Psoas muscle (tissue), 8 donors: ENCODE results near the gene CHAD. TPM values are rescaled to one million over a fixed set of nuclear protein-coding genes. Genes with fewer than 3 reads are reported as not detected.
"Not testable (repeated sequence)": the region's sequence is repeated elsewhere in the genome, so short reads cannot be mapped to it uniquely, and the experiment has no call there.

Experiments used
- ATAC-seq, 4 donors: fragments of 200-7000 bp; cut with Tn5 transposase; one replicate each; pipeline ENCODE4 v1.9.1; 2020; ENCODE audit warnings: moderate library complexity in 3 of 4, mild to moderate bottlenecking in 2 of 4
- DNase-seq, 2 donors: peaks; one replicate each; pipeline ENCODE4 v3.0.0-alpha.2; 2020
- H3K27ac ChIP-seq: fragments of 200-600 bp; one replicate; pipeline ENCODE4 v1.8.0; 2022
- H3K27me3 ChIP-seq, 3 donors: fragments of 200-600 bp in 1 of 3; one replicate each; pipeline versions ENCODE4 v1.6.1 to v1.8.0; 2013 to 2022; ENCODE audit warnings: low read length in 2 of 3, mild to moderate bottlenecking in 2 of 3, moderate library complexity in 1 of 3; ENCODE audit not compliant: insufficient read depth in 3 of 3
- H3K36me3 ChIP-seq, 2 donors: fragments of 200-600 bp in 1 of 2; one replicate each; pipeline versions ENCODE4 v1.6.1 to v1.8.0; 2013 to 2022; ENCODE audit warnings: low read depth in 1 of 2, mild to moderate bottlenecking in 1 of 2, moderate library complexity in 1 of 2; ENCODE audit not compliant: insufficient read depth in 1 of 2
- H3K4me1 ChIP-seq: fragments of 200-600 bp; one replicate; pipeline ENCODE4 v1.8.0; 2022
- H3K4me3 ChIP-seq: fragments of 200-600 bp; one replicate; pipeline ENCODE4 v1.8.0; 2022; ENCODE audit warnings: mild to moderate bottlenecking
- H3K9me3 ChIP-seq: fragments of 200-600 bp; one replicate; pipeline ENCODE4 v1.8.0; 2022
- WGBS, 3 donors: extraction: QIAGEN DNeasy Blood & Tissue Kit; methylation state at CpG; one replicate each; pipeline versions ENCODE4 v1.1.6 to v1.1.7; 2013; 5-methylcytosine and 5-hydroxymethylcytosine counted together
- intact Hi-C, 2 donors: fragments of 100-400 bp; cut with DNase I; formaldehyde crosslinking; loops; one replicate each; pipeline versions ENCODE4 v1.11.0 to v1.14.2; 2022
- polyA plus RNA-seq, 3 donors: library from polyadenylated mRNA; stranded (reverse); fragments of 200-250 nt; gene quantifications; one replicate each; pipeline ENCODE4 v1.2.3, GENCODE V29; 2013
- total RNA-seq, 4 donors: library from RNA; stranded (reverse); fragmentation: NEBNext Ultra II Directional in 2 of 4; extraction: Animal tissue kit (Norgen Biotek cat#: 25700) in 2 of 4; gene quantifications; one replicate each; pipeline versions ENCODE4 v1.2.1 to v1.2.4, GENCODE V29; 2021 to 2023
- TF ChIP-seq, protein P1 (sequence below): fragments of 200-600 bp; IDR thresholded peaks from one replicate; pipeline ENCODE4 v1.8.0; 2022; ENCODE audit warnings: antibody characterized with exemption
- donor health status: healthy with polysubstance abuse.
- donor health status: DM: no; HTN: no; CAD: no; lungs with moderate emphysema.
- donor health status: Bipolar disorder and iron deficiency.
- donor health status: healthy.
- donor health status: DM: yes; HTN: yes; CAD: no.
- donor health status: DM: no; HTN: no; CAD: no.
- donor health status: DM: no; HTN: no; CAD: no.
- donor health status: DM: yes; HTN: yes; CAD: no.

The CHAD gene
- total and polyA plus RNA-seq, 7 donors: 0.09 to 0.76 (median 0.42) TPM; not detected in 2

DNA sequence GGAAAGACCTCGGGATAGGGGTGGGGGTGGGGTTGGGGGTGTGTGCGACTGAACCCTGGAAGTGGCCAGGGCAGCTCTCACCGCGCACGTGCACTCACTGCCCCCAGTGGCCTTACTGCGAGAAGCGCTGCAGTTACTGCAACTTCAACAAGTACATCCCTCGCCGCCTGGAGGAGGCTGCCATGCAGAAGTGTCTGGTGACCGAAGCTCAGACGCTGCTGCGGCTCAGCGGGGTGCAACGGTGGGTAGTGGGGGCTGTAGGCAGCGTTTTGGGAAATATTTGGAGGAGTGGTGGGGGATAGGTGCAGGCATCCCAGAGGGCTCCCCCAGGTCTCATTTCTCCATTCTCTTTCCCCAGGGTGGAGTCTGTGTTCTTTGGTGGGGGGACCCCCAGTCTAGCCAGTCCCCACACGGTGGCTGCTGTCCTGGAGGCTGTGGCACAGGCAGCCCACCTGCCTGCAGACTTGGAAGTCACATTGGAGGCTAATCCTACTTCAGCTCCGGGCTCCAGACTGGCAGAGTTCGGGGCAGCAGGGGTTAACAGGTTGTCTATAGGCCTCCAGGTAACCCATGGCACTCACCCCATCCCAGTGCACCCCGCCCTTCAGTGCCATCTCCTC is 11.0 kb upstream of the CHAD start:
- Histone ChIP-seq H3K9me3 (no peaks in the 10 kb centered on the region), H3K27ac (peak overlapping the region; percentile 96), H3K27me3 (no peaks in the 10 kb centered on the region), H3K4me1 (peaks cover 37% of the 10 kb centered on the region), H3K36me3 (peaks cover 0 to 44% of the 10 kb centered on the region in 2 donors), H3K4me3 (peak overlapping the region; percentile 93)
- TF ChIP-seq, protein P1, sequence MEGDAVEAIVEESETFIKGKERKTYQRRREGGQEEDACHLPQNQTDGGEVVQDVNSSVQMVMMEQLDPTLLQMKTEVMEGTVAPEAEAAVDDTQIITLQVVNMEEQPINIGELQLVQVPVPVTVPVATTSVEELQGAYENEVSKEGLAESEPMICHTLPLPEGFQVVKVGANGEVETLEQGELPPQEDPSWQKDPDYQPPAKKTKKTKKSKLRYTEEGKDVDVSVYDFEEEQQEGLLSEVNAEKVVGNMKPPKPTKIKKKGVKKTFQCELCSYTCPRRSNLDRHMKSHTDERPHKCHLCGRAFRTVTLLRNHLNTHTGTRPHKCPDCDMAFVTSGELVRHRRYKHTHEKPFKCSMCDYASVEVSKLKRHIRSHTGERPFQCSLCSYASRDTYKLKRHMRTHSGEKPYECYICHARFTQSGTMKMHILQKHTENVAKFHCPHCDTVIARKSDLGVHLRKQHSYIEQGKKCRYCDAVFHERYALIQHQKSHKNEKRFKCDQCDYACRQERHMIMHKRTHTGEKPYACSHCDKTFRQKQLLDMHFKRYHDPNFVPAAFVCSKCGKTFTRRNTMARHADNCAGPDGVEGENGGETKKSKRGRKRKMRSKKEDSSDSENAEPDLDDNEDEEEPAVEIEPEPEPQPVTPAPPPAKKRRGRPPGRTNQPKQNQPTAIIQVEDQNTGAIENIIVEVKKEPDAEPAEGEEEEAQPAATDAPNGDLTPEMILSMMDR: peak; percentile 54
- WGBS, 3 donors: 14 to 16% (median 15%) methylated on average over 19 of the region's 19 CpGs
- intact Hi-C loops: loop anchor here (2.0 to 10.0 kb wide), 5 partner anchors 63 to 355 kb away; partner anchors contain the start of genes WFIKKN2 (in 2 of the 2), ANKRD40 (in 1 of the 2) and SPATA20 (in 1 of the 2)
- DNase-seq (peak; percentile 82 to 89), ATAC-seq (peak; percentile 53 to 75 (median 61))

DNA sequence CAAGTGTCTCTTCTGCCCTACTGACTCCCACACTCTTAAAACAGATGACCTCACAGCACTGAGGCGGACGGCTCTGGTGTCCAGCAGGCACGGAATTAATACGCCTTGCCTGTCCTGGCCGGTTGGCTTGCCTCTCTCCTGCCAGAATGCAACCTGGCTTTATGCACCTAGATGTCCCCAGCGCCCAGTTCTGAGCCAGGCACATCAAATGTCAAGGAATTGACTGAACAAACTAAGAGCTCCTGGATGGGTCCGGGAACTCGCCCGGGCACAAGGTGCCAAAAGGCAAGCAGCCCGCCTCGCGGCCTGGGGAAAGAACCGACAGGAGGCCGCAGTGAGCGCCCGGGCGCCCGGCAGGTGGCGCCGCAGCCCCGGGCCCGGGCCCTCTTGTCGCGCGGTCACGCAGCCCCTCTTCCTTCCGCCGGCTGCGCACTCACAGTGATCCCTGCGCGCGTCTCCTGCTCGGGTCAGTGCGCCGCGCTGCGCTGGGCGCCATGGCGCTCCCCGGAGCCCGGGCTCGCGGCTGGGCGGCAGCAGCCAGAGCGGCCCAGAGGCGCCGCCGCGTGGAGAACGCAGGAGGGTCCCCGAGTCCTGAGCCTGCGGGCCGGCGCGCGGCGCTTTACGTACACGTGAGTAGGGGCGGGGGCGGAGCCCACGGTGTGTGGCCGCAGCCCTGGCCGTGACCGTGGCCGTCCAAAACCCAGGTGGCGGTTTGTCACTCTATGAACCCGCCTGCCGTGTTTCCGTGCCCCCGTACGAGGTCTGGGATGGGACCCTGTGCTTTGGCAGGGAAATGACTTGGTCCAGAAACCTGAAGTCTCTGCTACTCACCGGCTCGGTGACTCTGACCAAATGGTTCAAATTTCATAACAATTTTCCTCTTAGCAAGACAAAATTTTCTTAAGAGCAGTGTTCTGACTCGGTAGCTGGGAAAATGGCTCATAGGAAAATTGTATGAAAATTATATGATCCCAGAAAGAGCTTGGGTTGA is 10.0 kb upstream of the CHAD start, which contains the start of gene RSAD1:
TSS of gene RSAD1 (plus strand) at position 470 of the 991 bp plus-strand sequence. CDS start at position 495, 25 bp downstream.
- Histone ChIP-seq H3K27me3 (no peaks in the 10 kb centered on the region), H3K36me3 (peaks cover 0 to 35% of the 10 kb centered on the region in 2 donors), H3K4me1 (peaks cover 37% of the 10 kb centered on the region), H3K9me3 (no peaks in the 10 kb centered on the region), H3K4me3 (peak within 1 kb of the TSS; percentile 93), H3K27ac (peak within 1 kb of the TSS; percentile 96)
- DNase-seq (peak; percentile 90 to 94), ATAC-seq (peak; percentile 82 to 87 (median 84))
- TF ChIP-seq, protein P1: peak; percentile 86
- intact Hi-C loops: no loop called here
- WGBS, 3 donors: 1% methylated on average over 62 to 75 of the region's 75 CpGs

DNA sequence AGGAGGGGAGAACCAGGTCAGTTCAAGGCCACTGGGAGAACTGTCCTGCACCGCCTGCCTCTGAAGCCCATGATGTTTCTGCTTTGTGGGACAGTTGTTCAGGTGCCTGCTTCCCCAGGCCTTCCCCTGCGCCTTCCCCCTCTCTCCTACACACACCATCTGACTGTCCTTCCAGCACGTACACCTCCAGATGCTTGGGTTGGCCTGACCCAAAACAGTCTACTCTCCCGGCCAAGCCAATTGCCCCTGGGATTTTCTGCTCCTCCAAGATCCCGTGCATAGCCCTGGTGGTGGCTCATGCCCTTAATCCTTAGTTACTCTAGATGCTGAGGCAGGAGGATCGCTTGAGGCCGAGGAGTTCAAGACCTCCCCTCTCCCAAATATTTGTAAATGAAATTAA is 9.3 kb upstream of the CHAD start:
- Histone ChIP-seq H3K4me3 (peak overlapping the region; percentile 93), H3K36me3 (peaks cover 0 to 29% of the 10 kb centered on the region in 2 donors), H3K27ac (peak overlapping the region; percentile 96), H3K4me1 (peaks cover 34% of the 10 kb centered on the region), H3K9me3 (no peaks in the 10 kb centered on the region), H3K27me3 (no peaks in the 10 kb centered on the region)
- 49 to 64% (median 53%) methylated on average over 7 of the region's 7 CpGs for WGBS, 3 donors
- intact Hi-C loops: no loop called here
- DNase-seq (no peak), ATAC-seq (peak in 2 of 4 donors; percentile 0)
- TF ChIP-seq, protein P1: no peak

DNA sequence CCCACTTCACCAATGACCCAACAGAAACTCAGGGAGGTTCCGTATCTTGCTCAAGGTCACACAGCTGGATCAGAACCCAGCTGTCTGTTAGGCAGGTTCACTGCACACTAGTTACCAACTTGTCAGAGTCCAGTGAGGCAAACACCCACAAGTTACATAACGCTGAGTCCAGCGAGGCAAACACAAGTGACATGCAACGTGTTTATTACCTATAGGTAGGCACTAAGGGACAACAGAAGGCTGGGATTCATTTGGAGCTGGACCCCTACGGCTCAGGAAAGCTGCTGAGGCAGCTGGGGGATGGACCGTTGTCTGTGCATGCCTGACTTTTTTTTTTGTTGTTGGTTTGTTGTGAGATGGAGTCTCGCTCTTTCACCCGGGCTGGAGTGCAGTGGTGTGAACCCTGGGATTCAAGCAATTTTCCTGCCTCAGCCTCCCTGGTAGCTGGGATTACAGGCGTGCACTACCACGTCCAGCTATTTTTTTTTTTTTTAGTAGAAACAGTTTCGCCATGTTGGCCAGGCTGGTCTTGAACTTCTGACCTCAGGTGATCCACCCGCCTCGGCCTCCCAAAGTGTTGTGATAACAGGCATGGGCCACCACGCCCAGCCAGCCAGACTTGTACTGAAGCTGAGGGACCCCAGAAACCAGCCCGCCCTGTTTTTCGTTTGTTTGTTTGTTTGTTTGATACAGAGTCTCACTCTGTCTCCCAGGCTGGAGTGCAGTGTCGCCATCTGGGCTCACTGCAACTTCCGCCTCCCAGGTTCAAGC is 8.1 kb upstream of the CHAD start:
- no peak overlapping the region for H3K27ac ChIP-seq
- intact Hi-C loops: no loop called here
- DNase-seq (no peak), ATAC-seq (no peak)
- peaks cover 0 to 22% of the 10 kb centered on the region in 2 donors for H3K36me3 ChIP-seq
- H3K9me3 ChIP-seq: no peaks in the 10 kb centered on the region
- TF ChIP-seq, protein P1: no peak
- 71 to 78% (median 78%) methylated on average over 18 of the region's 18 CpGs for WGBS, 3 donors
- peaks cover 33% of the 10 kb centered on the region for H3K4me1 ChIP-seq
- H3K27me3 ChIP-seq: no peaks in the 10 kb centered on the region
- H3K4me3 ChIP-seq: no peak overlapping the region

DNA sequence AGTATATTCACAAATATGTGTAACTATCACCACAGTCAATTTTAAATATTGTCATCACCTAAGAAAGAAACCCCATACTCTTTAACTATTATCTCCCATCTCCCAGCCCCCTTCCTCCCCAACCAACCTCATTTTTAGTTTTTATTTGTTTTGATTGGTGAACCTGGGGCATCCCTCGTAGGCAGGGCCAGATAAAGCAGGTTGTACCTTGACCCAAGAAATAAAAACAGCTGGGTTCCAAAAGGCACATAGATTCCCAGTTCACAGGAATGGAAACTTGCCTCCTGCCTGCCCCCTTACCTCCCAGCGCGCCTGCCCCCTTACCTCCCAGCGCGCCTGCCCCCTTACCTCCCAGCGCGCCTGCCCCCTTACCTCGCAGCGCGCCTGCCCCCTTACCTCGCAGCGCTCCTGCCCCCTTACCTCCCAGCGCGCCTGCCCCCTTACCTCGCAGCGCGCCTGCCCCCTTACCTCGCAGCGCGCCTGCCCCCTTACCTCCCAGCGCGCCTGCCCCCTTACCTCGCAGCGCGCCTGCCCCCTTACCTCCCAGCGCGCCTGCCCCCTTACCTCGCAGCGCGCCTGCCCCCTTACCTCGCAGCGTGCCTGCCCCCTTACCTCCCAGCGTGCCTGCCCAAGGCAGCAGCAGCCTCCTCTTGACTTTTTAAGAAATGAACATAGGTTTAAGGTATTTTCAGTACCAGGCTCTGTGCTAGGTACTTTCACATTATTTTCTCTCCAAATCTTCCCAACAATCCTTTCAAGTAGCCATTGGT is 7.3 kb upstream of the CHAD start:
- Histone ChIP-seq H3K36me3 (peaks cover 0 to 14% of the 10 kb centered on the region in 2 donors), H3K4me1 (peaks cover 34% of the 10 kb centered on the region)
- peak in 1 of 2 donors; percentile 7 for DNase-seq
- H3K4me3 ChIP-seq, H3K9me3 ChIP-seq, ATAC-seq, H3K27me3 ChIP-seq, H3K27ac ChIP-seq, intact Hi-C loops: not testable (repeated sequence)
- 22 to 33% (median 29%) methylated on average over 20 to 25 of the region's 33 CpGs for WGBS, 3 donors
